Body of pancreas (tissue), 4 donors: ENCODE measurements around the gene DEDD2. TPM values are rescaled to one million over a fixed set of nuclear protein-coding genes. Genes with fewer than 3 reads are reported as not detected.

Experiments used
- ATAC-seq: fragments of 150-250 bp; one replicate; pipeline ENCODE4 v1.9.1; 2016
- DNase-seq, 4 donors: peaks; one replicate each; pipeline ENCODE4 v3.0.0-alpha.2; 2019
- H3K27ac ChIP-seq, 4 donors: fragments of 200-600 bp; sonication (generic); 1 replicate in 3 of 4; 2 replicates in 1 of 4; pipeline versions ENCODE4 v1.5.1 to v1.6.1; 2016 to 2019; ENCODE audit warnings: mild to moderate bottlenecking in 1 of 4, mixed read lengths in 1 of 4, moderate library complexity in 1 of 4
- H3K27me3 ChIP-seq, 2 donors: fragments of 200-600 bp; sonication (generic); one replicate each; pipeline ENCODE4 v1.6.0; 2016; ENCODE audit warnings: mild to moderate bottlenecking in 1 of 2
- H3K36me3 ChIP-seq, 2 donors: fragments of 200-600 bp; sonication (generic); replicated peaks in 1 of 2; 2 replicates each; pipeline ENCODE4 v1.5.1; 2016; ENCODE audit warnings: low read depth in 2 of 2; ENCODE audit not compliant: insufficient read depth in 1 of 2
- H3K4me1 ChIP-seq: fragments of 200-600 bp; sonication (generic); one replicate; pipeline ENCODE4 v1.6.0; 2016
- H3K4me3 ChIP-seq, 2 donors: fragments of 200-600 bp; sonication (generic); 1 replicate in 1 of 2; 2 replicates in 1 of 2; pipeline ENCODE4 v1.5.1; 2016 to 2019
- H3K9me3 ChIP-seq, 3 donors: fragments of 200-600 bp; sonication (generic); 1 replicate in 2 of 3; 2 replicates in 1 of 3; pipeline ENCODE4 v1.5.1; 2016
- POLR2A ChIP-seq, 3 donors: fragments of 450-650 bp; IDR thresholded peaks; one replicate each; pipeline ENCODE4 v1.6.1; 2016; ENCODE audit warnings: antibody characterized with exemption in 3 of 3, mild to moderate bottlenecking in 2 of 3
- whole genome bisulfite sequencing, 2 donors: methylation state at CpG; one replicate each; pipeline ENCODE4 v1.1.5; 2017; 5-methylcytosine and 5-hydroxymethylcytosine counted together
- intact Hi-C: fragments of 100-400 bp; cut with DNase I; formaldehyde crosslinking; loops from one replicate; pipeline ENCODE4 v1.15.1; 2023
- total RNA-seq, 2 donors: library from RNA; depleted of rRNA; stranded (reverse); fragments of >200 nt; gene quantifications; one replicate each; pipeline ENCODE4 v1.1.0, GENCODE V29; 2016
- TF ChIP-seq, protein P1 (sequence below), 7 experiments: fragments of 450-650 bp in 4 of 7; fragments of 200-600 bp in 3 of 7; sonication (generic) in 3 of 7; IDR thresholded peaks; one replicate each; pipeline ENCODE4 v1.5.1; 2016 to 2019; ENCODE audit warnings: antibody characterized with exemption in 7 of 7

Gene DEDD2
- total RNA-seq, 2 donors from 2014 or later = 34.8 to 44.2 TPM

DNA sequence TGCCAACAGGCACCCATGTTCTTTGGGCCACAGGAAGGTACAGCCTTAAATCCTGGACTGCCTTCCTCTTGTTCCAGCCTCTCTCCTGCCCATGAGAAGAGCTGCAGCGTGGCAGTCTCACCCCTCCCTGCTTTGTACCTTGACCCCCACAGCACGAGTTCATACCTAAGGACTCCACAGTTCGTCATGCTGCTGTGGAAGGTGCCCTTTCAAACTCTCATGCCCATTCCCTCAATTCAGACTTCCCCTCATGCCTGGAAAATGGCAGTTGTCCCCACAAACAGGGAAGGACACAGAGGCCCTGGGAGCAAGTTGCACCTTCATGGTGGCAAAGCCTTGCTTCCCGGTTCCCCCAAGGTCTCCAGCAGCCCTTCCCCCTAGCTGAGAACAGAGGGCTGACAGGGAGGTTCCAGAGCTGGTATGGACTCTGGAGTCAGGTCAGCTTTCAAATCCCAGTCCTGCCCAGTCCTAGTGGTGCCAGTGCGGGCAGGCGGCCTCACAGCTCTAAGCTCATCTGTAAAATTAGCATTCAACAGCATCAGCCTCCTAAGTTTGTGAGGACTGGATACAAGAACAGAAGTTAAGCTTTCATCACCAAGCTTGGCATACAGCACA is 16.3 kb upstream of the DEDD2 start:
- DNase-seq (no peak), ATAC-seq (no peak)
- intact Hi-C loops = no loop called here
- WGBS, 2 donors = 81 to 94% methylated on average over 6 of the region's 6 CpGs
- Histone ChIP-seq H3K27ac (no peak overlapping the region), H3K4me3 (no peak overlapping the region), H3K9me3 (no peaks in the 10 kb centered on the region), H3K27me3 (no peaks in the 10 kb centered on the region), H3K4me1 (no peaks in the 10 kb centered on the region), H3K36me3 (peaks cover 11 to 15% of the 10 kb centered on the region in 2 donors)
- TF ChIP-seq POLR2A (IDR thresholded peaks at IDR 0.05) = no peak
- TF ChIP-seq, protein P1, sequence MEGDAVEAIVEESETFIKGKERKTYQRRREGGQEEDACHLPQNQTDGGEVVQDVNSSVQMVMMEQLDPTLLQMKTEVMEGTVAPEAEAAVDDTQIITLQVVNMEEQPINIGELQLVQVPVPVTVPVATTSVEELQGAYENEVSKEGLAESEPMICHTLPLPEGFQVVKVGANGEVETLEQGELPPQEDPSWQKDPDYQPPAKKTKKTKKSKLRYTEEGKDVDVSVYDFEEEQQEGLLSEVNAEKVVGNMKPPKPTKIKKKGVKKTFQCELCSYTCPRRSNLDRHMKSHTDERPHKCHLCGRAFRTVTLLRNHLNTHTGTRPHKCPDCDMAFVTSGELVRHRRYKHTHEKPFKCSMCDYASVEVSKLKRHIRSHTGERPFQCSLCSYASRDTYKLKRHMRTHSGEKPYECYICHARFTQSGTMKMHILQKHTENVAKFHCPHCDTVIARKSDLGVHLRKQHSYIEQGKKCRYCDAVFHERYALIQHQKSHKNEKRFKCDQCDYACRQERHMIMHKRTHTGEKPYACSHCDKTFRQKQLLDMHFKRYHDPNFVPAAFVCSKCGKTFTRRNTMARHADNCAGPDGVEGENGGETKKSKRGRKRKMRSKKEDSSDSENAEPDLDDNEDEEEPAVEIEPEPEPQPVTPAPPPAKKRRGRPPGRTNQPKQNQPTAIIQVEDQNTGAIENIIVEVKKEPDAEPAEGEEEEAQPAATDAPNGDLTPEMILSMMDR (IDR thresholded peaks at IDR 0.05) = no peak

DNA sequence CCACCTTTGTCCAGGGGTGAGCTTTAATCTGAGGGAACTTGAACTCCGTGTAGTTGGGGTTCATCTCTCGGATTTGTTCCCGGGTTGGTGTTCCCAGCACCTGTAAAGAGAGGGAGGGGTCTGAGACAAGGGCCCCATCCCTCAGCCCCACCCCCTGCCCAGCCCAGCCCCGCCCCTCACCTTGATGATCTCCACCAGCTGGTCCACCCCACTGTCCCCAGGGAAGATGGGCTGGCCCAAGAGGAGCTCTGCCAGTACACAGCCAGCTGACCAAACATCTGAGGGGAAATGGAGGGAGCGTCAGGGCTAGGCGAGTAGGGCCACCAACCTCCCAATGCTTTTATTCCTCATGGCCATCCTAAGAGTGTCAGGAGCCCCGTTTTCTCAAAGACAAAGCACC is 15.6 kb upstream of the DEDD2 start:
- ATAC-seq (no peak), DNase-seq (no peak)
- no peak for TF ChIP-seq POLR2A (IDR thresholded peaks at IDR 0.05)
- TF ChIP-seq, protein P1 (IDR thresholded peaks at IDR 0.05) = no peak
- Histone ChIP-seq H3K36me3 (peaks cover 11 to 15% of the 10 kb centered on the region in 2 donors), H3K4me3 (no peak overlapping the region), H3K27me3 (no peaks in the 10 kb centered on the region), H3K9me3 (no peaks in the 10 kb centered on the region), H3K27ac (no peak overlapping the region), H3K4me1 (no peaks in the 10 kb centered on the region)
- intact Hi-C loops = no loop called here
- WGBS, 2 donors = 68% methylated on average over 7 of the region's 7 CpGs; no CpG with 5 or more reads in 1 of the 2 donors

DNA sequence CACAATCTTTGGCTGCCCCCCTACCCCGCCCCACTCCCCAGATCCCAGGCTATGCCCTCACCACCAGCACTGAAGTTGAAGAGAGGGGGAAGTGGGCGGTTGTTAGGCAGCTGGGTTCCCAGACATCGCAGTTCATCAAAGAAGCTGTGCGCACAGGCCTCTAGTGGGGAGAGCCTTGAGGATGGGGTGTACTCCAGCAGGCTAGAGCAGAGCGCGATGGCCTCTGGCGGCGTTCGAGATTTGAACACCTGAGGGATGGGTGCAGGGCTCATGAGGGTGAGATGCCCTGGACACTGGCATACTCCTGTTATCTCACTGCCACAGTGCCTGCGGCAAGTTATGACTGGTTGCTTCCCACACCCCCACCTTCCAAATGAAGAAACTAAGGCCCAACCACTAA is 15.0 kb upstream of the DEDD2 start:
- H3K9me3 ChIP-seq = no peaks in the 10 kb centered on the region
- WGBS, 2 donors = 90 to 94% methylated on average over 6 to 9 of the region's 10 CpGs
- no peak overlapping the region for H3K27ac ChIP-seq
- TF ChIP-seq, protein P1 (IDR thresholded peaks at IDR 0.05) = no peak
- no peak for TF ChIP-seq POLR2A (IDR thresholded peaks at IDR 0.05)
- peaks cover 11 to 15% of the 10 kb centered on the region in 2 donors for H3K36me3 ChIP-seq
- DNase-seq = no peak
- intact Hi-C loops = no loop called here
- no peak overlapping the region for H3K4me3 ChIP-seq
- H3K4me1 ChIP-seq = no peaks in the 10 kb centered on the region
- H3K27me3 ChIP-seq = no peaks in the 10 kb centered on the region
- ATAC-seq = no peak

DNA sequence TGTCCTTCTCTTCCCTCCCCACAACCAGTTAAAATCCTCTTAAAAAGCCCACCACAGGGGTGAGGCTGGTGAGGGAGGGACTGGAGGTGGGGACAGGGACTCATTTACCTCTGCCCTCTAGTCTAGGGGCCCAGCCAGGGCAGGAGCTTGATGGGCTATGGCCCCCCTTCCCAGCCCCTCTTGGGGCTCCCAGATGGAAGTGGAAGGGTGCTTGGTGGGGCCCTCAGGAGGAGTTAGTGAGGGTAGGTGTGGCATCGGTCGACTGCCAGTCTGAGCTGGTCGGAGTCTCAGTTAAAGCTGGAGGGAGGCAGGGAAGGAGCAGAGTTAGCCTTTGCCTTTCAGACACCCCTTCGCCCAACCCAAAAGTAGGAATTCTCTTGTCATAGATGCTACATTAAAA is 13.1 kb upstream of the DEDD2 start:
- H3K4me1 ChIP-seq = no peaks in the 10 kb centered on the region
- peaks cover 11 to 14% of the 10 kb centered on the region in 2 donors for H3K36me3 ChIP-seq
- H3K4me3 ChIP-seq = no peak overlapping the region
- no peak for TF ChIP-seq POLR2A (IDR thresholded peaks at IDR 0.05)
- TF ChIP-seq, protein P1 (IDR thresholded peaks at IDR 0.05) = no peak
- DNase-seq (no peak), ATAC-seq (no peak)
- 74 to 82% methylated on average over 4 of the region's 4 CpGs for WGBS, 2 donors
- no peaks in the 10 kb centered on the region for H3K27me3 ChIP-seq
- H3K27ac ChIP-seq = no peak overlapping the region
- H3K9me3 ChIP-seq = no peaks in the 10 kb centered on the region
- intact Hi-C loops = no loop called here

DNA sequence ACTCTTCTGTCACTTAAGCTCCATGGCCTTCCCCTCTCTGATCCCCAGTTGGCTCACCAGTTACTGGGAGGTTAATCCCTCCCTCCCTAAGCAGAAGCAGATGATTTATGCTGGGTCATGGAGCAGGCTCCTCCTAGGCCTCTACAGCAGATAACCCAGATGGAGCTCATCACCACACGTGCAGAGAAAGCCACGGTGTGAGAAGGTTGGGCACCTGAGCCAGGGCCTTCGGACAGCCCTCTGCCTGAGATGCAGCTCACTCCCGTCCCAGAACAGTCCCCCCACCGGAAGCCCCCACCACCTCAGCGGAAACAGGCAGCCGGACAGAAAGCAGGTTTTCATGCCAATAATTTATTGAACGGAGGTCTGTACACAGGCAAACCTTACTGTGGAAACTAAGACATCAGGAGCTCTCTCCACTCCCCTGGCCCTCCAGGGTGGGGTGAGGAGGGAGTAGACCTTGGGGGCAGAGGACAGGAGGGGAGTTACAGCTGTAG is 12.4 kb upstream of the DEDD2 start:
- DNase-seq (no peak), ATAC-seq (no peak)
- Histone ChIP-seq H3K4me1 (no peaks in the 10 kb centered on the region), H3K9me3 (no peaks in the 10 kb centered on the region), H3K36me3 (peaks cover 11 to 21% of the 10 kb centered on the region in 2 donors), H3K4me3 (no peak overlapping the region), H3K27me3 (no peaks in the 10 kb centered on the region), H3K27ac (no peak overlapping the region)
- TF ChIP-seq, protein P1 (IDR thresholded peaks at IDR 0.05) = no peak
- TF ChIP-seq POLR2A (IDR thresholded peaks at IDR 0.05) = no peak
- intact Hi-C loops = no loop called here
- WGBS, 2 donors = 36 to 64% methylated on average over 6 to 8 of the region's 8 CpGs
